Activated B cell treated with CpG ODN at 0.5 μM for 24 hours (primary cell): ENCODE results near the gene DOLPP1. TPM values are rescaled to one million over a fixed set of nuclear protein-coding genes. Genes with fewer than 3 reads are reported as not detected.
"Not testable (repeated sequence)": the region's sequence is repeated elsewhere in the genome, so short reads cannot be mapped to it uniquely, and the experiment has no call there.

ENCODE experiments used
- ATAC-seq: fragments of 200-7000 bp; cut with Tn5 transposase; one replicate; pipeline ENCODE4 v1.10.0; 2021; ENCODE audit warnings: low read depth, mild to moderate bottlenecking, moderate library complexity
- CTCF ChIA-PET: fragments of 350-600 bp; sonication (Branson Sonifier 250); formaldehyde crosslinking; loops from one replicate; lab custom pipeline; 2021; ENCODE audit warnings: antibody characterized with exemption; lab: Charles Lee
- POLR2A ChIA-PET: fragments of 350-600 bp; sonication (Branson Sonifier 250); formaldehyde crosslinking; loops from one replicate; lab custom pipeline; 2021; ENCODE audit warnings: antibody characterized with exemption; lab: Charles Lee
- DNase-seq: peaks from one replicate; pipeline ENCODE4 v3.0.0; 2022
- H3K27ac Mint-ChIP-seq: one replicate; pipeline ENCODE4 v1.8.0; 2020; ENCODE audit warnings: mixed read lengths
- H3K27me3 Mint-ChIP-seq: one replicate; pipeline ENCODE4 v1.8.0; 2021; ENCODE audit warnings: mixed read lengths
- H3K36me3 Mint-ChIP-seq: one replicate; pipeline ENCODE4 v1.8.0; 2021; ENCODE audit warnings: low read depth, mixed read lengths
- H3K4me1 Mint-ChIP-seq: one replicate; pipeline ENCODE4 v1.8.0; 2021; ENCODE audit warnings: mixed read lengths
- H3K4me3 Mint-ChIP-seq: one replicate; pipeline ENCODE4 v1.8.0; 2020; ENCODE audit warnings: mild to moderate bottlenecking, mixed read lengths
- H3K9me3 Mint-ChIP-seq: one replicate; pipeline ENCODE4 v1.8.0; 2020; ENCODE audit warnings: mixed read lengths
- CTCF ChIP-seq: fragments of 200-600 bp; IDR thresholded peaks from one replicate; pipeline ENCODE4 v1.8.0; 2022; ENCODE audit warnings: antibody characterized with exemption, mild to moderate bottlenecking
- intact Hi-C: fragments of 100-400 bp; cut with micrococcal nuclease; formaldehyde crosslinking; loops from one replicate; pipeline ENCODE4 v1.15.1; 2024
- total RNA-seq: library from RNA; stranded (reverse); gene quantifications from 2 replicates; pipeline ENCODE4 v1.2.3, GENCODE V29; 2022

The DOLPP1 gene
- total RNA-seq, 1 donor from 2014 or later = 10.9 TPM

- ATAC-seq (no peak), DNase-seq (no peak)
- no peak overlapping the region for H3K27ac Mint-ChIP-seq
- H3K27me3 Mint-ChIP-seq = no peaks in the 10 kb centered on the region
- no peak for TF ChIP-seq CTCF
- H3K4me1 Mint-ChIP-seq = peaks cover 39% of the 10 kb centered on the region
- H3K9me3 Mint-ChIP-seq = no peaks in the 10 kb centered on the region
- peaks cover 4% of the 10 kb centered on the region for H3K36me3 Mint-ChIP-seq
- POLR2A ChIA-PET = interaction anchor here (0.6 to 1.2 kb wide), 4 partner anchors 26 to 299 kb away, joined by 3 to 7 read pairs (median 4); no protein-coding TSS in a partner anchor
- intact Hi-C loops = loop anchor here (5.0 kb wide), 1 partner anchor 46 kb away; no protein-coding TSS in a partner anchor
- H3K4me3 Mint-ChIP-seq = no peak overlapping the region
- CTCF ChIA-PET = interaction anchor here (1.2 to 1.4 kb wide), 3 partner anchors 18 to 511 kb away, joined by 3 to 4 read pairs (median 3); no protein-coding TSS in a partner anchor
Measured at GRCh38 chr9:129113645-129114304, 32.9 kb downstream of the DOLPP1 start.

- TF ChIP-seq CTCF = no peak
- Mint-ChIP-seq H3K9me3 (no peaks in the 10 kb centered on the region), H3K4me3 (no peak overlapping the region), H3K27me3 (no peaks in the 10 kb centered on the region), H3K4me1 (peaks cover 14% of the 10 kb centered on the region), H3K36me3 (peaks cover 39% of the 10 kb centered on the region), H3K27ac (no peak overlapping the region)
- POLR2A ChIA-PET = interaction anchor here (0.6 to 0.7 kb wide), 2 partner anchors 12 to 637 kb away, joined by 3 to 7 read pairs; no protein-coding TSS in a partner anchor
- DNase-seq (no peak), ATAC-seq (no peak)
- CTCF ChIA-PET = no interaction called here
- intact Hi-C loops = no loop called here
Measured at GRCh38 chr9:129118799-129119198, 37.9 kb downstream of the DOLPP1 start.

GRCh38 chr9:129121483-129121882 lies 40.6 kb downstream of the DOLPP1 start:
- Mint-ChIP-seq H3K27ac (no peak overlapping the region), H3K4me3 (no peak overlapping the region), H3K9me3 (no peaks in the 10 kb centered on the region), H3K36me3 (peaks cover 56% of the 10 kb centered on the region), H3K27me3 (no peaks in the 10 kb centered on the region), H3K4me1 (peaks cover 8% of the 10 kb centered on the region)
- CTCF ChIA-PET = interaction anchor here (1.7 kb wide), 1 partner anchor 10 kb away, joined by 9 read pairs; no protein-coding TSS in a partner anchor
- intact Hi-C loops = no loop called here
- POLR2A ChIA-PET = interaction anchor here (1.0 kb wide), 1 partner anchor 57 kb away, joined by 3 read pairs; the partner anchor contains the start of gene IER5L
- no peak for DNase-seq
- no peak for TF ChIP-seq CTCF
- no peak for ATAC-seq

- DNase-seq (no peak), ATAC-seq (no peak)
- no peak for TF ChIP-seq CTCF
- no peak overlapping the region for H3K4me3 Mint-ChIP-seq
- H3K9me3 Mint-ChIP-seq = no peaks in the 10 kb centered on the region
- peaks cover 60% of the 10 kb centered on the region for H3K36me3 Mint-ChIP-seq
- intact Hi-C loops = no loop called here
- CTCF ChIA-PET = interaction anchor here (1.3 to 1.7 kb wide), 3 partner anchors 9 to 21 kb away, joined by 3 to 9 read pairs (median 4); no protein-coding TSS in a partner anchor
- H3K4me1 Mint-ChIP-seq = peaks cover 12% of the 10 kb centered on the region
- POLR2A ChIA-PET = no interaction called here
- no peaks in the 10 kb centered on the region for H3K27me3 Mint-ChIP-seq
- H3K27ac Mint-ChIP-seq = no peak overlapping the region
Measured at GRCh38 chr9:129122133-129122532, 41.2 kb downstream of the DOLPP1 start.

GRCh38 chr9:129122976-129123375 lies 42.1 kb downstream of the DOLPP1 start:
- intact Hi-C loops, POLR2A ChIA-PET, H3K27me3 Mint-ChIP-seq, H3K9me3 Mint-ChIP-seq, ATAC-seq, DNase-seq, H3K4me3 Mint-ChIP-seq, H3K27ac Mint-ChIP-seq: not testable (repeated sequence)
- Mint-ChIP-seq H3K36me3 (peaks cover 67% of the 10 kb centered on the region), H3K4me1 (peaks cover 12% of the 10 kb centered on the region)
- CTCF ChIA-PET = interaction anchor here (1.3 to 1.7 kb wide), 3 partner anchors 8 to 20 kb away, joined by 3 to 9 read pairs (median 4); no protein-coding TSS in a partner anchor
